HG03039 (cell line): ENCODE results near the gene TNP1.

Experiments used
- ATAC-seq: cut with Tn5 transposase; IDR thresholded peaks from one replicate; pipeline ENCODE4 v1.9.1; 2021; ENCODE audit warnings: mild to moderate bottlenecking, moderate library complexity; ENCODE audit not compliant: unreplicated experiment

The TNP1 gene

DNA sequence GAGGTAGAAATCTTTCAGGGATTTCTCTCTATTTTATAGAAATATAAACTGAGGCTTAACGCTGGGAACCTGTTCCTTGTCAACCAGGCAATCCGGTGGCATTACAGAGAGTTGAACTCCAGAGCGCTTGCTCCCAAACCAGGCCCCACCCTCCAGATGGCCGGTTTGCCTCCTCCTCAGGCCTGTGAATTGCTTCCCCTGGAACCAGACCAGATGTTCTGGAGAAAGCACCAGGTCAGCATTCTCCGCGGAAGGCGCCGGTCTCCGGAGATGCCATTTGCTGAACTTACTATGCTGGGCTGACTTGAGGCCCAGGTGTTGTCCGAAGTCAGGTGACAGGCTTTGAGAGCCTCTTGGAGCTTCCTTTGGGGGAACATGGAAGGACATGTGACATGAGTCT is 17.2 kb downstream of the TNP1 start:
- no peak for ATAC-seq

DNA sequence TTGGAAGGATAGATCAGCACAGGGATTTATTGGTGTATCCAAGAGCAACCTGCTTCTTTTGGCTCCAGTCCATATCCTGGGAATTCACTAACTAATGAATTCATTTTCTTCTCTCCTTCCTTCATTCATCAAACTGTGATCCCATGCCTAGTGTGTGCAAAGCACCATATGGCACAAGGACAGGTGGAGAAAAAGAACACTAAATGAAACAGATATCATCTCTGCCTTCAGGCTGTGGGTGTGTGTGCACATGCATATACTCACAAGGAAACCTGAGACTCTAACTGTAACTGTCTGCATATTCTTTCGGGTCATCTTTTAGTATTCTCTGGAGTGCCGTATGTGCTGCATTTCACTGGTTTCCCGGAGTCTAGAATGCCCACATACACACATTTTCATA is 20.2 kb downstream of the TNP1 start:
- ATAC-seq, result no peak

DNA sequence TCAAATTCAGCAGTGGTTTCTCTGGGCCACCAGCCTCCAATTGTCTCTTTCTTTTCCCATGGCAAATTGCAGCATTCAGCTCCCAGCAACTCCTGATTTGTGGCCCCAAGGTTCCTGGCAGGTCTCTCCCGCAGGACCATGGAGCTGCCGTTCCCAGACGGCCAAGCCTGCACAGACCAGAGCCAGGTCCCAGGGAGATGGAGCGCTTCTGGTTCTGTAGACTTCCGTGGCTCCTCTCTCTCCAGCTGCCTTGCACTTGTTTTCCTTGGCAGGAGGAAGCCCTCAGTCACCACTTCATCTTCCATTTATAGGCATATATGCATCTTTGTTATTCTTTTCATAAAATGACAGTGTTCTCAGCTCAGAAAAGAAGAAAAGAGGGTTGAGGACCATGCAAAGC is 21.7 kb downstream of the TNP1 start:
- ATAC-seq, result no peak

DNA sequence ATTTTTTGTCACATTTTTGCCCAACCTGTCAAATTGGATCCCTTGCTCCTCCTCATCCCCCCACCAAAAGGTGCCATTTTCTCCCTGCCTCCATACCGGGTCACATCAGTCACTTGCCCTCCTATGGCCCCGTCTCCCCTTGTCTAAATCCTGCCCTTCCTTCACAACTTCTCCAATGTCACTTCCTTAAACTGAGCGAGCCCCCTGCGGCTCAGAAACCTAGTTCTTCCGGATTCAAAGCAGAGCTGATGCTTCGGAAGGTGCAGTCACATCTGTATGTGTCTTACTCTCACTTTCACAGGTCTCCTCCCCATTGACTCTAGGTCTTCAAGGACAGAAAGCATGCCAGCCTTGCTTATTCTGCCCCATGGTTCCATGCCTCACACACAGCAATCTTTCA is 22.1 kb downstream of the TNP1 start:
- ATAC-seq, result no peak

DNA sequence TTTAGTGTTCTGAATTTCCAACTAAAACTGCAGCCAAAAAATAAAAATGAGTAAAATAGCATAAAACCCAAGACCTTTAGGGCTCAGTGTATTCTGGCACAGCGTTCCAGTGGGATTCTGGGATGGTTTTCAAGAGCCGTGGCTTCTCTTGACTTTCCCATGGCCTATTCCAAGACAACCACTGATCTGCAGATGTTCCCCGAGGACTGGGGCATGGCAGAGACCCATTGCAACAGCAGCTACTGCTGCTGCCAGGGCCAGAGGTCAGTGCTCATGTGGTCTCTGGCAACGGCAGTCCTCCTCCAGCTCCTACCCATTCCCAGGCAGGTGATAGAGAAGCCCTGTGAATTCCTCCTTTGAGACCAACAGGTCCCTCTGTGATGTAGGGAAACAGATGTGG is 26.8 kb downstream of the TNP1 start:
- ATAC-seq, result no peak

DNA sequence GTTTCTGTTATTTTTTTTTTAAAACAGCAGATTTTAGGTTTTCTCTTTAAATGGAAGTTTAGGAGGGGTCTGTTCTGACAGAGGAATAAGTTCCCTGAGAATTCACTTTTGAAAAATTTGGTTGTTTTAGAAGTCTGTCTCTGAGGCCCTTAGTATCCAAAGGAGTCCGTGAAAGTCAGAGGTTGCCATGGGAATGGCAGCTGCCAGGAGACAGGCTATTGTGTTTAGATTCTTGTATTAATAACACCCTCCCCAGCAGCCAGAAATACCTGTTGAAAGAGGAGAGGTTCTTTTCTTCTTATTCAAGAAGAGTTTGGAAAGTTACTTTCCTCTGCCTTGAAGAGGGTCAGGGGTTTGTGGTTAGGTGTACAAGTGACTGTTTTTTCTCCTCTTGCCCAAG is 29.5 kb downstream of the TNP1 start:
- ATAC-seq, result no peak

DNA sequence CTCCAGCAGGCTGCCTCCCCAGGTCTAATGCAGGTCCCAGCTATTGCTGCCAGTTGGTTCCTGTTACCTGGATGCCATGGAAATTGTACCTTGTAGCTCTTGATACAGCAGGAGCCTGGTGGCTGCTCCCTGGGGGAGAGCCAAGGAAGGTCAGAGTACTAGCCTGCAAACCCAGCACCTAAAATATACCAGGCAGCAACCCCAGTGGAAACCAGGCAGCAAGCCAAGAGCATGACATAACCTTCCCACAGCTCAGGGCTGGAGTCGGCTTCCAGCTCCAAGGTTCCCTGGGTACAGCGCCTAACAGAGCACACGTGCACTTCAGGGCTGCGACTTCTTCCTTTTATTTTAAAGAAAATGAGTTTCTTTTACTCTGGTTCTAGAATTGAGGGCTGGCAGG is 30.3 kb downstream of the TNP1 start:
- no peak for ATAC-seq

DNA sequence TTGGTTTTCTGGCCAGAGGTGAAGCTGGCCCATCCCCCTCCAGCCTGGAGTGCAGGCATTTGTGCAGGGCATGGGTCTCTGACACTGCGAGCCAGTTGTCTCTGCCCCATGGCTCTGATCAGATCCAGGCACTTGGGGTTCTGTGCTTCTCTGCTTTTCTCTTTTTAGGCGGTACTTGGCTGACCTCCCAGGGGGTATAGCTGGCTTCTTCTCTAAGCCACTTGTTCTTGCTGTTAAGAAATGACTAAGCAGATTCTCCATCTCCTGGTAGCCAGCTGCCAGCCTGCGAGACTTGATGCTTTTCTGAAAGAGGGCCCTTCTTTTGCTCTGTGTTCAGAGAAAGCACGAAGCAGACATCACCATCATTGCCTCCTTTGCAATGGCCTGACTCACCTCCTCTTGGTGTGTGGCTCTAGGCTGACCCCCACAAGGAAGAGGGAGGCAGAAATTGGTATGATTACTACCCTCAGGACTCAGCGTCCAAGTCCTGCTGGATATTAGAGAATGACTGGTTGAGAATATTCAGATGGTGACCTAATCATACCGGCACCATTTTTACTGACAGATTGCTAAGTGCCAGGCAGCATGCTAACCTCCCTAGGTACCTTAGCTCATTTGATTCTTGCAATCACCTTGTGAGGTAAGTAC is 32.7 kb downstream of the TNP1 start:
- no peak for ATAC-seq

DNA sequence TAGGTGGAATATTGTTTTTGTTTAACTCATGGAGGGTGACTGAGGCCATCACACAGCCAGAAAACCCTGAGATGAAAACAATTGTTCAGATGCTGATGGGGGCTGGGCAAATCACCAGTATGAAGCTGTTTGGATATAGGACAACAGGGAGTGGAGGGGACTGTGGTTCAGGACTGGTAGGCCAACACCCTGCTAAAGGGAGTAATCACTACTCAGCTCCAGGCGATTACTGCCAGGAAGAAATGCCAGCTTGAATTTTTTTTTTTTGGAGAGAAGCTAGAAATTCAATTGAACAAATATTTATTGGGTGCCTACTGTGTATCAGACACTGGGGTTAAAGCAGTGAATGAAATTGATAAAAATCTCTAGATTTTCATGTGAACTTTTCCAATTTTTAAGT is 37.4 kb downstream of the TNP1 start:
- no peak for ATAC-seq

DNA sequence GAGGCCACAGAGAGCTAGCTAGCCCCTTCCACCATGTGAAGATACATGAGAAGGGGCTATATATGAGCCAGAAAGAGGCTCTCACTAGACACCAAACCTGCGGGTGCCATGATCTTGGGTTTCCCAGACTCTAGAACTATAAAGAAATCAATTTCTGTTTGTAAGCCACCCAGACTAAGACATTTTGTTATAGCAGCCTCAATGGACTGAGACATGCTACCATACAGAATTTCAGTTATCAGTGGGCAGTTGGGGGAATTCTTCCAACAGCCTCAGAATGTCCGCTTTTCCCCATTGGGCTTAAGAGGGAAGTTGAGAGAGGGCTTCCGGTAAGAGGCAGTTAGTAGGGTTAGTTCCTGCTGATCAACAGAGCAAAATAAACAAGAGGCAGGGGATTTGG is 39.2 kb downstream of the TNP1 start:
- no peak for ATAC-seq

DNA sequence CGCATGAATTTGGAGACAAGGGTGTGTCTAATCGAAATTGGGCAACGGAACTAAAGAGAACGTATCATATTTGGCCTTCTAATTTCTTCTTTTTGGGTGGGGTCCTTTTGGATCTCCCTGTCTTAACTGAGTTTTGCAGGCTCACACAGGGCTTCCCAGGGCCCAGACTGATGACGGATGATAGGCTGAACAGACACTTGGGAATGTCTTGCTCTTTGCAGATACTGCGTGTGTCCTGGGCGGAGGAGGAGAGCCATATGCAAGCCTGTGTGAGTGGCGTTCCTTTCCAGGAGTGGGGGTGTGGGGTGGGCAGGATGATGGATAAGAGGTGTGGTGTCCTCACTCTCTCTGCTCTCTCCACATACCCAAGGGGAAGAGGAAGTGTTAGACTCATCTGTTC is 40.1 kb downstream of the TNP1 start:
- ATAC-seq, result no peak

DNA sequence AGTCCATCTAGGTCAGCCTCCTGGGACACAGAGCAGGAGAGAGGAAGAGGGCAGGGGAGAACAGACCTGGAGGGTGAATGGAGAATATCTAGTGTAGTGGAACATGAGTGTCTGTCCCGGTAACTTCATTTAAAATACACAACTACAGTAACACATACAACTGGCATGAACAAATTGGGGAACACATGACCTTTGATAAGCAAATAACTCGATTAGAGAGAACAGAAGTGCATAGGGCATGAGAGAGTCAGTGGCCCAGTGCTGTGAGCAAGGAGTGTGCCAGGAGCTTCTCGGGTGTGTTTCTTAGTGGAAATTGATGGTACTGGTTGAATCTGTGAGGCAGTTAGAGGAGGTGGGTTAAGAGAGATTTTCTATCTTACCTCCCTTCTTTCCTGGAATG is 40.8 kb downstream of the TNP1 start:
- ATAC-seq, result no peak

DNA sequence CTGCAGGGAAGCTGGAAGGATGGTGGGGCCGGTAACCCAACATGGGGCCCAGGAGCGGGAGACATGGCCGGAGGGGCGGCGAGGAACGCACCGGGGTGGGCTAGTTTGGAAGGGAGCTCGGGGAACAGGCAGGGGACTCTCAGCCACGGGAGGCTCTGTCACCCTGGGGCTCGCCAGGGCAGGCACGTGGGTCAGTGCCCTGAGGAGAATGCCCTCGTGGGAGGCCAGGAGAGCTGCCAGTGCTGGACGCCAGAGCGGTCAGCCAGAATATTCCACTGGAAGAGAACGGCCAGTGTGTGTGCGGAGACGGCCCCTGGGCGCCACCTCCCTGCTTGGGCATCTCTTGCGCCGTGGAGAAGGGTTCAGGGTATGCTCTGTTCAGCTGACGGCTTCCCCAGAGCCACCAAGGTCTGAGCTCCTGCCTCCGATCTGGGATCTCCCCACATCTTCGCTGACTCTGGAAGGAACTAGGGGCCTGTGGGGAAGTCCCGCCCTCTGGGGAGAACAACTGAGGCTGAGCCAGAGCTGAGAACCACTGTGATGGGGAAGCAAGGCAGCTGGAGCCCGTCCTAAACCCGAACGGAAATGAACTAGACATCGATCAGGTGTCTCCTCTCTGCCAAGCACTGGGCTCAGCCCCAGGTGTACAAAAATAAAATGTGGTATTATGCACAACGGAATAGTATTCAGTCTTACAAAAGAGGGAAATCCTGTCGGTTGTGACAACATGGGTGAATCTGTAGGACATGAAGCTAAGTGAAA is 49.3 kb downstream of the TNP1 start:
- ATAC-seq, result no peak
